Subcutaneous abdominal adipose tissue (tissue), 5 donors: ENCODE results near the gene KCNRG.
A peak's percentile ranks its signal among the peaks of the same experiment; 100 is the strongest.
"Not testable (repeated sequence)": the region's sequence is repeated elsewhere in the genome, so short reads cannot be mapped to it uniquely, and the experiment has no call there.

Experiments used
- H3K27ac ChIP-seq: one replicate; pipeline ENCODE4 v1.7.0; 2013; ENCODE audit warnings: low read depth, mild to moderate bottlenecking, inconsistent platforms, low read length, moderate library complexity
- H3K27me3 ChIP-seq, 5 donors: one replicate each; pipeline ENCODE4 v1.7.0; 2013; ENCODE audit warnings: low read length in 5 of 5, inconsistent platforms in 1 of 5; ENCODE audit not compliant: control insufficient read depth in 5 of 5, insufficient read depth in 4 of 5
- H3K36me3 ChIP-seq, 5 donors: one replicate each; pipeline ENCODE4 v1.7.0; 2013; ENCODE audit warnings: low read length in 5 of 5; ENCODE audit not compliant: control insufficient read depth in 5 of 5, insufficient read depth in 5 of 5
- H3K4me1 ChIP-seq, 5 donors: one replicate each; pipeline ENCODE4 v1.7.0; 2013; ENCODE audit warnings: low read length in 5 of 5, mild to moderate bottlenecking in 3 of 5, moderate library complexity in 1 of 5; ENCODE audit not compliant: control insufficient read depth in 5 of 5, insufficient read depth in 5 of 5
- H3K4me3 ChIP-seq, 5 donors: one replicate each; pipeline ENCODE4 v1.7.0; 2013; ENCODE audit warnings: low read length in 5 of 5, low read depth in 1 of 5
- H3K9ac ChIP-seq, 5 donors: one replicate each; pipeline ENCODE4 v1.7.0; 2013; ENCODE audit warnings: low read length in 5 of 5, mild to moderate bottlenecking in 4 of 5, moderate library complexity in 3 of 5
- H3K9me3 ChIP-seq, 5 donors: one replicate each; pipeline ENCODE4 v1.7.0; 2013; ENCODE audit warnings: low read length in 5 of 5; ENCODE audit not compliant: control insufficient read depth in 5 of 5
- donor health status: healthy.
- donor health status: healthy.
- donor health status: healthy.
- donor health status: healthy.
- donor health status: healthy.

The KCNRG gene, protein sequence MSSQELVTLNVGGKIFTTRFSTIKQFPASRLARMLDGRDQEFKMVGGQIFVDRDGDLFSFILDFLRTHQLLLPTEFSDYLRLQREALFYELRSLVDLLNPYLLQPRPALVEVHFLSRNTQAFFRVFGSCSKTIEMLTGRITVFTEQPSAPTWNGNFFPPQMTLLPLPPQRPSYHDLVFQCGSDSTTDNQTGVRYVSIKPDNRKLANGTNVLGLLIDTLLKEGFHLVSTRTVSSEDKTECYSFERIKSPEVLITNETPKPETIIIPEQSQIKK

DNA sequence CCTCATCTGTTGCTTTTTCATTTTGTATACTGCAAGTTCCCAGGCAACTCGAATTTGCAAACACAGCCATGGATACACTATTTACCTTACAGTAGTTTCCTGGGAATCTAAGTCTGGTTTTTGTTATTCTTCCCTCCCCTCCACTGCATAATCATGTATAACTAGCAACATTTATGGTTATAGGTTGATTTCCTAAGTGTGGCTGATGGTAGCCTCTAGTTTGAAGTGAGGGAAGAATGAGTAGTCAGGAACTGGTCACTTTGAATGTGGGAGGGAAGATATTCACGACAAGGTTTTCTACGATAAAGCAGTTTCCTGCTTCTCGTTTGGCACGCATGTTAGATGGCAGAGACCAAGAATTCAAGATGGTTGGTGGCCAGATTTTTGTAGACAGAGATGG, at the start of gene KCNRG:
KCNRG (plus strand) TSS at position 187 of the 400 bp plus-strand sequence; CDS start at position 237, 50 bp downstream.
- Histone ChIP-seq H3K27me3 (no peaks in the 10 kb centered on the region), H3K9ac (no peak within 1 kb of the TSS), H3K36me3 (peaks cover 18 to 34% (median 23%) of the 10 kb centered on the region in 5 donors), H3K27ac (peak within 1 kb of the TSS; percentile 17), H3K9me3 (no peaks in the 10 kb centered on the region), H3K4me1 (peaks cover 0 to 28% (median 6%) of the 10 kb centered on the region in 5 donors), H3K4me3 (no peak within 1 kb of the TSS)

DNA sequence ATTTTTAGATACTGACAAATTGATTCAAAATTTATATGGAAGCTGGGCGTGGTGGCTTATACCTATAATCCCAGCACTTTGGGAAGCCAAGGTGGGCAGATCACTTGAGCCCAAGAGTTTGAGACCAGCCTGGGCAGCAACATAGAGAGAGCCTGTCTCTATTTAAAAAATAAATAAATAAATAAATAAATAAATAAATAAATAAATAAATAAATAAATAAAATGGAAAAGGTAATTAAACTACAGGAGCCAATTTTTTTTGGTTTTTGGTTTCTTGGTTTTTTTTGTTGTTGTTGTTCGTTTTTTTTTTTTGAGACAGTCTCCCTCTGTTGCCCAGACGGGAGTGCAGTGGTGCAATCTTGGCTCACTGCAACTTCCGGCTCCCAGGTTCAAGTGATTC, 47.8 kb upstream of the KCNRG start:
- Histone ChIP-seq H3K27ac (no peak overlapping the region), H3K4me1 (no peaks in the 10 kb centered on the region), H3K9ac (no peak overlapping the region), H3K36me3 (peaks cover 0 to 10% (median 0%) of the 10 kb centered on the region in 5 donors), H3K27me3 (no peaks in the 10 kb centered on the region), H3K9me3 (peaks cover 0 to 11% (median 0%) of the 10 kb centered on the region in 5 donors), H3K4me3 (no peak overlapping the region)

DNA sequence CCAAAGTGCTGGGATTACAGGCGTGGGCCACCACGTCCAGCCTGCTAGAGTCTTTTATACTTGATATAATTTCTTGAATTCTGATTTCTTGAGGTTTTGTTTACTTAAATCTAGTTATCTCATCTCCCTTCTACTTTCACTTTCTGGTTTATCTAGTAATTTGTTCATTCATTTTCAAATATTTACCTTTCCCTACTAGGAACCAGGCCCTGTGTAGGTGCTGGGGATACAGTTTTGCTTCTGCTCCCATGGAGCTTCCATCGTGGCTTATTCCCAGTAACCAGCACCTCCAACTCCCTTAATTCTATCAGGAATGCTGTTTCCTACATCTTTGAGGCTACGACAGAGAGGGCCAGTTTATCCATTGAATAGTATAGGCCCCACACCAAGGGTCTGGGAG, 42.5 kb upstream of the KCNRG start:
- no peak overlapping the region for H3K9ac ChIP-seq
- H3K4me1 ChIP-seq: peaks cover 0 to 4% (median 0%) of the 10 kb centered on the region in 5 donors
- no peak overlapping the region for H3K27ac ChIP-seq

DNA sequence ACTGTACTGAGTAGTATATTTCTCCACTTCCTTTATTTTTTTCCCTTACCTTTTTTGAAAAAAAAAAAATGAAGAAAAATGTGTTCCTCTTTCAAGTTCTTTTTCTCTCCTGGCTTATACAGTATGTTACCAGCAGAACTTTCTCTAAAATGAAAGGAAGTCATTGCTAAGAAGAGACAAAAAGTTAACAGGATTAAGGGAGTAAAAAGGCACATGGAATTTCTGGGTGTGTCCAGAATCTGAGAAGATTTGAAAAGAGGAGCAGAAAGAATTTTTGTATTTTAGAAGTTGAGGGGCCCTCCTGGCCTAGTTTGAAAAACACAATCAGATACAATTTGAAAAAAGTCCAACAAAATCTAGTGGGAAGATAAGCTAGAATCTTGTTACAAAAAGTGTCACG, 39.4 kb upstream of the KCNRG start:
- H3K4me3 ChIP-seq: no peak overlapping the region
- H3K27me3 ChIP-seq: no peaks in the 10 kb centered on the region
- H3K9ac ChIP-seq: no peak overlapping the region
- no peaks in the 10 kb centered on the region for H3K36me3 ChIP-seq
- no peak overlapping the region for H3K27ac ChIP-seq
- peaks cover 0 to 11% (median 0%) of the 10 kb centered on the region in 5 donors for H3K4me1 ChIP-seq
- no peaks in the 10 kb centered on the region for H3K9me3 ChIP-seq

More for the DNA sequence above, 42.5 kb upstream of the KCNRG start:
- H3K4me3 ChIP-seq: no peak overlapping the region
- no peaks in the 10 kb centered on the region for H3K36me3 ChIP-seq
- no peaks in the 10 kb centered on the region for H3K27me3 ChIP-seq
- no peaks in the 10 kb centered on the region for H3K9me3 ChIP-seq

DNA sequence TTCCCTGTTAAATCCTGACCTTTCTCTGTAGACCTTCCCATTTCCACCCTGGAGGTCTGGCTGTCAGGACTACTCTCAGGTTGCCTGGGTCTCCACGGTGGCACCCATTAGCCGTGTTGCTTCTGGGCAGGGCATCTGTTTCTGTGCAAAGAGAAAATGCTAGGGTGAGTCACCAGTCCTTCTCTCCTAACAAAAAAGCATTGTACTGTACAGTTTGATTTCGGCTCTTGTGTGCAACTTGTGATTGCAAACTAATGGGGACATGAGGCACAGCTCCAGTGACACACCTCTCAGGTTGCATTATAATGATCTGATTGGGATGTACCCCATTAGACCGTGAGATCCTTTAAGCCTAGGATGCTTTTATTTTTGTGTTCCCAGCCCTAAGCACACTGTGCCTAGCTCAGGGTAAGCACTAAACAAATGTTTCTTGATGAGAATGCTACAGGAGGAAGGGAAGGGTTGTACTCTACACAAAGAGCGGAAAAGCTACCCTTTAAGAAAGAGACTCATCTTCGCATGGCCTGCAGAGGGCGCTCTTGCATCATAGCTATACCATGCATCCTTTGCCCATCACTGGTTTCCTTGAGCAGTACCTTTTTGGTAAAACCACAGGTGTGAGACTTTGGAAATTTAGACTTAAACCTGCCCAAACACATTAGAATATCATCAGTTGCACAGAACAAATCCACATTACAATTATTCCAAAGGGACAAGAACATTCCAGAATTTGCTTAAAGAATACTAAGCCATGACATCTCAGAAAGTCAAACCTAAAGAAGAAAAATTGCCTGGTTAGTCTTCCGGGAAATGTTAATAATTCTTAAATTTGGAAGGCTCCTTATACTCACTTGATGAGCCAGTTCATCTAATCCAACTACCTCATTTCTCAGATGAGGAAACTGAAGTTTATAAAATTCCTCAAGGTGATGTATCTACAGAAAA, 38.7 kb upstream of the KCNRG start:
- Histone ChIP-seq H3K4me3 (no peak overlapping the region), H3K36me3 (no peaks in the 10 kb centered on the region), H3K9me3 (no peaks in the 10 kb centered on the region), H3K4me1 (peaks cover 0 to 11% (median 0%) of the 10 kb centered on the region in 5 donors), H3K27me3 (no peaks in the 10 kb centered on the region), H3K9ac (no peak overlapping the region), H3K27ac (no peak overlapping the region)

DNA sequence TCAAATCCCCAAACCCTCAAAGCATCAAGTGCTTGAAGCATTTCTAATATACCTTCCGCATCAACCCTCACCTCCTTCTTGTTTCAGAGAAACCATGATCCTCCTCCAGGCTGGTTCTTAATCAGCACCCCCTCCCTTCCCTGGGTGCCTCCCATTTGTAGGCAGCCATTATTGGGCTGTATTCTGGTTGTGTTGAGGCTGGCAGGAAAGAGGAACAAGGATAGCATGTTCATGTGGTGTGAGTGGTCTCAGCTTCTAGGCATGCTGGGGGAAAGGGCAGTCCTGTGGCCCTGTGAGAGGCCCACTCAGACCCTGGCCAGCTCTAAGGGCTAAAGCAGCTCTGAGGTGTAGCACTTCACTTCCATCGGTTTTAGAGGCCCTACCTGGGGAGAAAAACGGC, 37.3 kb upstream of the KCNRG start:
- H3K9me3 ChIP-seq: no peaks in the 10 kb centered on the region
- no peaks in the 10 kb centered on the region for H3K36me3 ChIP-seq
- H3K27me3 ChIP-seq: no peaks in the 10 kb centered on the region
- no peak overlapping the region for H3K4me3 ChIP-seq
- peaks cover 0 to 11% (median 0%) of the 10 kb centered on the region in 5 donors for H3K4me1 ChIP-seq
- H3K9ac ChIP-seq: no peak overlapping the region
- no peak overlapping the region for H3K27ac ChIP-seq

DNA sequence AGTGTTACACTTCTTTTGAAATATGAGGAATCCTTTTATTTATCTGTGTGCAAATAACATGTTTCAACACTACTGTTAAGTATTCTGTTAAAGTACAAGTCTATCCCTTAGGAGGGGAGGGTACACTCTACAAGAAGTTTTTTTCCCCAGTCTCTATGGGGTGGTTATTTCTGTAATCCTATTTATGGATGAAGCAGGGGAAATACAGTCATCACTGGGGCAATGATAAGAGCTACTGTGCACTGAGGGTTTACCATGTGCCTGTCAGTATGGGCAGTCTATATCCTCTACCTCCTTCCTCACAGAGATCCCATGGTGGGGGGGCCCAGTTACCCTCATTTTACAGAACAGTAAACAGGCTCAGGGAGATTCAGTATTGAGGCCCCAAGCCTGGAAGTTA, 35.0 kb upstream of the KCNRG start:
- Histone ChIP-seq H3K27ac (no peak overlapping the region), H3K27me3 (no peaks in the 10 kb centered on the region), H3K36me3 (peaks cover 0 to 5% (median 0%) of the 10 kb centered on the region in 5 donors), H3K4me1 (peaks cover 0 to 11% (median 0%) of the 10 kb centered on the region in 5 donors), H3K4me3 (no peak overlapping the region), H3K9ac (no peak overlapping the region), H3K9me3 (no peaks in the 10 kb centered on the region)

DNA sequence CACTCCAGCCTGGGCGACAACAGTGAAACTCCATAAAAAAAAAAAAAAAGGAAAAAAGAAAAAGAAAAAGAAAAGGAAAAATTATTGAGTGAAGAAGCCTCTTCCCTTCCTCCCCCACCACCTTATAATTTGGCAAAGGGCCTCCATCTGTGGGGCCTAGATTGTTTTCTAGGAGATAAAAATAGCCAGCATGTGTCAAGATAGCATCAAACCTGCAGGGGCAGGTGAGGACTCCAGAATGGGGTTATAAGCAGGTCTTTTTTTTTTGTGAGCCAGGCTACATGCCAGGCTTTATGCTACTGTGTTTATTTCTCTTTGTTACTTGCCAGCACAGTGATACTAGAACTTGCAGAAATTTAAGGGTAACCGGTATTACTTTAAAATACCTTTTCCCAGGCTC, 30.1 kb upstream of the KCNRG start:
- H3K4me1 ChIP-seq: no peaks in the 10 kb centered on the region
- H3K36me3 ChIP-seq: peaks cover 0 to 18% (median 7%) of the 10 kb centered on the region in 5 donors
- H3K27me3 ChIP-seq: no peaks in the 10 kb centered on the region
- no peak overlapping the region for H3K4me3 ChIP-seq
- no peaks in the 10 kb centered on the region for H3K9me3 ChIP-seq
- no peak overlapping the region for H3K9ac ChIP-seq
- no peak overlapping the region for H3K27ac ChIP-seq

DNA sequence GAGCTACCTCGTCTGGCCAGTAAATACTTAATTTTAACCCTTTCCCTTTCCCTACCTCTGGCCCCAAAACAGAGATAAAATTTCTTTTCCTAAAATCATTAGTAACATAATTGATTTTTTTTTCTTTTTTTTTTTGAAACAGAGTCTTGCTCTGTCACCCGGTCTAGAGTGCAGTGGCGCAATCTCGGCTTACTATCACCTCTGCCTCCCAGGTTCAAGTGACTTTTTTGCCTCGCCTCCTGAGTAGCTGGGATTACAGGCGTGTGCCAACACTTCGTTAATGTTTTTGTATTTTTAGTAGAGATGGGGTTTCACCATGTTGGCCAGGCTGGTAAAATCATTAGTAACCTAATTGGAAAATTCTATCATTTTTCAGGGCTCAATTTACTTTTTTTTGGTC, 28.8 kb upstream of the KCNRG start:
- no peak overlapping the region for H3K27ac ChIP-seq
- no peak overlapping the region for H3K9ac ChIP-seq
- no peaks in the 10 kb centered on the region for H3K9me3 ChIP-seq
- H3K4me3 ChIP-seq: no peak overlapping the region
- peaks cover 0 to 23% (median 9%) of the 10 kb centered on the region in 5 donors for H3K36me3 ChIP-seq
- no peaks in the 10 kb centered on the region for H3K27me3 ChIP-seq
- no peaks in the 10 kb centered on the region for H3K4me1 ChIP-seq

DNA sequence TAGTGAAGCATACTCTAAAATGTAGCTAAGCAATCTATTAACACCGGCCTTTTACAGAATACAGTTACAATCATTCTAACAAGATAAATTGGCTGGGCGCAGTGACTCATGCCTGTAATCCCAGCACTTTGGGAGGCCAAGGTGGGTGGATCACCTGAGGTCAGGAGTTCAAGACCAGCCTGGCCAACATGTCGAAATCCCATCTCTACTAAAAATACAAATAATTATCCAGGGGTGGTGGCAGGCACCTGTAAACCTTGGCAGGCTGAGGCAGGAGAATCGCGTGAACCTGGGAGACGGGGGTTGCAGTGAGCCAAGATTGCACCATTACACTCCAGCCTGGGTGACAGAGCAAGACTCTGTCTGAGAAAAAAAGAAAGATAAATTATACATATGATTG, 24.6 kb upstream of the KCNRG start:
- H3K27me3 ChIP-seq, H3K9me3 ChIP-seq, H3K4me1 ChIP-seq, H3K9ac ChIP-seq, H3K27ac ChIP-seq, H3K4me3 ChIP-seq: not testable (repeated sequence)
- peaks cover 0 to 18% (median 7%) of the 10 kb centered on the region in 5 donors for H3K36me3 ChIP-seq
